ENCODE measurements around the gene SDF4.

- TF ChIP-seq CTCF (IDR thresholded peaks at IDR 0.05): no peak
- no peak for TF ChIP-seq POLR2A (IDR thresholded peaks at IDR 0.05)
Measured at GRCh38 chr1:1278620-1279019, 46.8 kb upstream of the SDF4 start.

Data from lower leg skin (tissue), 3 donors.